Activated T-helper 1 cell treated with Interleukin-2 at 50 U/mL for 16 hours (primary cell): ENCODE results near the gene PCDHB16.

ENCODE experiments used
- DNase-seq: peaks from one replicate; pipeline ENCODE4 v3.0.0-alpha.2; 2020; ENCODE audit warnings: low read depth

PCDHB16 gene

GRCh38 chr5:141234109-141234667, 52.0 kb downstream of the PCDHB16 start:
- DNase-seq: no peak
